ENCODE measurements around the gene SLC8A1.

- TF ChIP-seq EZH2 (IDR thresholded peaks at IDR 0.05; ENCODE audit: low read length, missing control alignments), result no peak
- TF ChIP-seq, protein P1, sequence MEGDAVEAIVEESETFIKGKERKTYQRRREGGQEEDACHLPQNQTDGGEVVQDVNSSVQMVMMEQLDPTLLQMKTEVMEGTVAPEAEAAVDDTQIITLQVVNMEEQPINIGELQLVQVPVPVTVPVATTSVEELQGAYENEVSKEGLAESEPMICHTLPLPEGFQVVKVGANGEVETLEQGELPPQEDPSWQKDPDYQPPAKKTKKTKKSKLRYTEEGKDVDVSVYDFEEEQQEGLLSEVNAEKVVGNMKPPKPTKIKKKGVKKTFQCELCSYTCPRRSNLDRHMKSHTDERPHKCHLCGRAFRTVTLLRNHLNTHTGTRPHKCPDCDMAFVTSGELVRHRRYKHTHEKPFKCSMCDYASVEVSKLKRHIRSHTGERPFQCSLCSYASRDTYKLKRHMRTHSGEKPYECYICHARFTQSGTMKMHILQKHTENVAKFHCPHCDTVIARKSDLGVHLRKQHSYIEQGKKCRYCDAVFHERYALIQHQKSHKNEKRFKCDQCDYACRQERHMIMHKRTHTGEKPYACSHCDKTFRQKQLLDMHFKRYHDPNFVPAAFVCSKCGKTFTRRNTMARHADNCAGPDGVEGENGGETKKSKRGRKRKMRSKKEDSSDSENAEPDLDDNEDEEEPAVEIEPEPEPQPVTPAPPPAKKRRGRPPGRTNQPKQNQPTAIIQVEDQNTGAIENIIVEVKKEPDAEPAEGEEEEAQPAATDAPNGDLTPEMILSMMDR (conservative IDR thresholded peaks at IDR 0.05 in 1 of 2, IDR thresholded peaks at IDR 0.05 in 1 of 2; ENCODE audit: low read depth in 1 of 2, low read length in 2 of 2), result no peak
Measured at GRCh38 chr2:40360652-40361051, 91.2 kb downstream of the SLC8A1 start.
